Nephron (organoid): ENCODE data around the gene ARHGAP22.
A peak's percentile ranks its signal among the peaks of the same experiment; 100 is the strongest.

Experiments used
- H3K27ac Mint-ChIP-seq, 3 experiments: 2 replicates each; pipeline ENCODE4 v1.8.0; 2020; ENCODE audit warnings: mixed read lengths in 3 of 3, mild to moderate bottlenecking in 2 of 3, moderate library complexity in 1 of 3
- H3K27me3 Mint-ChIP-seq: 2 replicates; pipeline ENCODE4 v1.8.0; 2021; ENCODE audit warnings: low read depth, mild to moderate bottlenecking, moderate library complexity, mixed read lengths
- H3K36me3 Mint-ChIP-seq: 2 replicates; pipeline ENCODE4 v1.8.0; 2020; ENCODE audit warnings: low read depth, mixed read lengths
- H3K4me1 Mint-ChIP-seq: 2 replicates; pipeline ENCODE4 v1.8.0; 2020; ENCODE audit warnings: mixed read lengths
- H3K4me3 Mint-ChIP-seq, 3 experiments: 2 replicates each; pipeline ENCODE4 v1.8.0; 2020; ENCODE audit warnings: mild to moderate bottlenecking in 3 of 3, mixed read lengths in 3 of 3, moderate library complexity in 2 of 3
- H3K9me3 Mint-ChIP-seq: 2 replicates; pipeline ENCODE4 v1.8.0; 2020; ENCODE audit warnings: mixed read lengths
- TF ChIP-seq, protein P1 (sequence below), 3 experiments: fragments of 200-600 bp; sonication (generic); IDR thresholded peaks; one replicate each; pipeline ENCODE4 v1.5.0; 2021; ENCODE audit warnings: antibody characterized with exemption in 3 of 3; ENCODE audit not compliant: unreplicated experiment in 3 of 3

The ARHGAP22 gene

GRCh38 chr10:48411510-48411909 lies 193.4 kb downstream of the ARHGAP22 start:
- no peak overlapping the region for H3K27ac Mint-ChIP-seq

GRCh38 chr10:48410503-48410902 lies 194.4 kb downstream of the ARHGAP22 start:
- Mint-ChIP-seq H3K4me3 (no peak overlapping the region), H3K27me3 (no peaks in the 10 kb centered on the region), H3K36me3 (peaks cover 15% of the 10 kb centered on the region), H3K27ac (no peak overlapping the region), H3K9me3 (peaks cover 30% of the 10 kb centered on the region), H3K4me1 (no peaks in the 10 kb centered on the region)
- TF ChIP-seq, protein P1, sequence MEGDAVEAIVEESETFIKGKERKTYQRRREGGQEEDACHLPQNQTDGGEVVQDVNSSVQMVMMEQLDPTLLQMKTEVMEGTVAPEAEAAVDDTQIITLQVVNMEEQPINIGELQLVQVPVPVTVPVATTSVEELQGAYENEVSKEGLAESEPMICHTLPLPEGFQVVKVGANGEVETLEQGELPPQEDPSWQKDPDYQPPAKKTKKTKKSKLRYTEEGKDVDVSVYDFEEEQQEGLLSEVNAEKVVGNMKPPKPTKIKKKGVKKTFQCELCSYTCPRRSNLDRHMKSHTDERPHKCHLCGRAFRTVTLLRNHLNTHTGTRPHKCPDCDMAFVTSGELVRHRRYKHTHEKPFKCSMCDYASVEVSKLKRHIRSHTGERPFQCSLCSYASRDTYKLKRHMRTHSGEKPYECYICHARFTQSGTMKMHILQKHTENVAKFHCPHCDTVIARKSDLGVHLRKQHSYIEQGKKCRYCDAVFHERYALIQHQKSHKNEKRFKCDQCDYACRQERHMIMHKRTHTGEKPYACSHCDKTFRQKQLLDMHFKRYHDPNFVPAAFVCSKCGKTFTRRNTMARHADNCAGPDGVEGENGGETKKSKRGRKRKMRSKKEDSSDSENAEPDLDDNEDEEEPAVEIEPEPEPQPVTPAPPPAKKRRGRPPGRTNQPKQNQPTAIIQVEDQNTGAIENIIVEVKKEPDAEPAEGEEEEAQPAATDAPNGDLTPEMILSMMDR (IDR thresholded peaks at IDR 0.05; ENCODE audit: unreplicated experiment in 3 of 3), result no peak

More at GRCh38 chr10:48411510-48411909, 193.4 kb downstream of the ARHGAP22 start:
- TF ChIP-seq, protein P1 (IDR thresholded peaks at IDR 0.05; ENCODE audit: unreplicated experiment in 3 of 3), result no peak
- Mint-ChIP-seq H3K36me3 (peaks cover 14% of the 10 kb centered on the region), H3K27me3 (no peaks in the 10 kb centered on the region), H3K9me3 (peaks cover 30% of the 10 kb centered on the region), H3K4me3 (no peak overlapping the region), H3K4me1 (no peaks in the 10 kb centered on the region)

- H3K27me3 Mint-ChIP-seq, result no peaks in the 10 kb centered on the region
- H3K27ac Mint-ChIP-seq, result no peak overlapping the region
- H3K36me3 Mint-ChIP-seq, result peaks cover 10% of the 10 kb centered on the region
- no peaks in the 10 kb centered on the region for H3K4me1 Mint-ChIP-seq
- no peak overlapping the region for H3K4me3 Mint-ChIP-seq
- H3K9me3 Mint-ChIP-seq, result peaks cover 11% of the 10 kb centered on the region
- TF ChIP-seq, protein P1 (IDR thresholded peaks at IDR 0.05; ENCODE audit: unreplicated experiment in 3 of 3), result no peak
Measured at GRCh38 chr10:48406658-48407057, 198.2 kb downstream of the ARHGAP22 start.

DNA sequence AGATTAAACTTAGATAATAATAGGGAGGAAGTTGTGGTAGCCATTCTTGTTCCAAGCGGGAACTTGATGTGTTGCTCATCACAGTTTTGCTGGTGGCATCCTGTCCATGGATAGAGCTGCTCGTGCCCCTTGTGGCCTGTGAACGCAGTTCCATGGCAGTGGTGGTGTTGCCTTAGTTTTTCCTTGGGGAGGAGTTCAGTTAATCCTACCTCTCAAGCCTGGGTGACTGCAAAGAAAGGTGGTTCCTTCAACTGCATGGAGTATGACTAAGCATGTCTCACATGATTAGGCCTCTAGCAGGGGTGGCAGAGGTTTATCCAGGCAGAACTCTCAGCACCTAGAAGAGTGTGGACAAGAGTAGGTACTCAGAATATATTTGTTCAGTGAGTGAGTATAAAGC lies 198.7 kb downstream of the ARHGAP22 start:
- Mint-ChIP-seq H3K27me3 (no peaks in the 10 kb centered on the region), H3K9me3 (peaks cover 8% of the 10 kb centered on the region), H3K27ac (no peak overlapping the region), H3K4me1 (peaks cover 4% of the 10 kb centered on the region), H3K36me3 (peaks cover 10% of the 10 kb centered on the region), H3K4me3 (no peak overlapping the region)
- TF ChIP-seq, protein P1 (IDR thresholded peaks at IDR 0.05; ENCODE audit: unreplicated experiment in 3 of 3), result no peak

- TF ChIP-seq, protein P1 (IDR thresholded peaks at IDR 0.05; ENCODE audit: unreplicated experiment in 3 of 3), result no peak
- peaks cover 10% of the 10 kb centered on the region for H3K36me3 Mint-ChIP-seq
- H3K4me3 Mint-ChIP-seq, result no peak overlapping the region
- peaks cover 18% of the 10 kb centered on the region for H3K4me1 Mint-ChIP-seq
- no peaks in the 10 kb centered on the region for H3K9me3 Mint-ChIP-seq
- H3K27ac Mint-ChIP-seq, result peak overlapping the region in 1 of 3 experiments; percentile 37
- H3K27me3 Mint-ChIP-seq, result no peaks in the 10 kb centered on the region
Measured at GRCh38 chr10:48404646-48405045, 200.2 kb downstream of the ARHGAP22 start.

DNA sequence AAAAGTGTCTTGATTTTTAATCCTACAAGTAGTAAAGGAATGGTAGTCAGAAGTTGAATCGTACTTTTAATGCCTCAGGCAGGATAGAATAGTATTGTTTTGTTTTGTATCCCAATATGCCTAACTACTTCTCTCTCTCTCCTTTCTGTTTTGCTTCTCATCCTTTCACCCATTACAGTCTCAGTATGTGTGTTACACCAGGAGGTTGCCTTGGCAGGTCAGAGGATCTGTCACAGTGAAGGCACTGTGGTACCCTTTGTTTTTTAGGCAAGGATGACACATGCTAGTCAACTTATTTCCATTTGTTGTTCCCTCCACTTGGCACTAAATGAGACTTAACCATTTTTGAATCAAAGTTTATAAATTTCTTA lies 204.0 kb downstream of the ARHGAP22 start:
- H3K4me3 Mint-ChIP-seq, result no peak overlapping the region
- no peaks in the 10 kb centered on the region for H3K9me3 Mint-ChIP-seq
- TF ChIP-seq, protein P1 (IDR thresholded peaks at IDR 0.05; ENCODE audit: unreplicated experiment in 3 of 3), result no peak
- H3K27me3 Mint-ChIP-seq, result no peaks in the 10 kb centered on the region
- H3K36me3 Mint-ChIP-seq, result peaks cover 6% of the 10 kb centered on the region
- peaks cover 34% of the 10 kb centered on the region for H3K4me1 Mint-ChIP-seq
- peak overlapping the region in 1 of 3 experiments; percentile 26 for H3K27ac Mint-ChIP-seq
